Effector memory CD8-positive, alpha-beta T cell (primary cell): ENCODE data around the gene AMER2.
"Not testable (repeated sequence)": the region's sequence is repeated elsewhere in the genome, so short reads cannot be mapped to it uniquely, and the experiment has no call there.

ENCODE experiments used
- ATAC-seq: fragments of 150-1000 bp; cut with Tn5 transposase; replicated peaks from 2 replicates; pipeline ENCODE4 v1.10.0; 2021; ENCODE audit warnings: mild to moderate bottlenecking, moderate library complexity
- DNase-seq, 3 experiments: peaks; one replicate each; pipeline ENCODE4 v3.0.0; 2021
- H3K27ac Mint-ChIP-seq, 2 donors: one replicate each; pipeline ENCODE4 v1.8.0; 2022; ENCODE audit warnings: mild to moderate bottlenecking in 2 of 2, mixed read lengths in 2 of 2, moderate library complexity in 2 of 2
- H3K27me3 Mint-ChIP-seq, 2 donors: one replicate each; pipeline ENCODE4 v1.8.0; 2022; ENCODE audit warnings: mixed read lengths in 2 of 2
- H3K36me3 Mint-ChIP-seq: one replicate; pipeline ENCODE4 v1.8.0; 2022; ENCODE audit warnings: mild to moderate bottlenecking, moderate library complexity, mixed read lengths; ENCODE audit not compliant: insufficient read depth
- H3K4me1 Mint-ChIP-seq, 2 donors: one replicate each; pipeline ENCODE4 v1.8.0; 2022; ENCODE audit warnings: low read depth in 2 of 2, mixed read lengths in 2 of 2
- H3K4me3 Mint-ChIP-seq, 2 donors: one replicate each; pipeline ENCODE4 v1.8.0; 2022; ENCODE audit warnings: mild to moderate bottlenecking in 2 of 2, mixed read lengths in 2 of 2, moderate library complexity in 2 of 2
- H3K9me3 Mint-ChIP-seq, 2 donors: one replicate each; pipeline ENCODE4 v1.8.0; 2022; ENCODE audit warnings: mixed read lengths in 2 of 2

Gene AMER2

DNA sequence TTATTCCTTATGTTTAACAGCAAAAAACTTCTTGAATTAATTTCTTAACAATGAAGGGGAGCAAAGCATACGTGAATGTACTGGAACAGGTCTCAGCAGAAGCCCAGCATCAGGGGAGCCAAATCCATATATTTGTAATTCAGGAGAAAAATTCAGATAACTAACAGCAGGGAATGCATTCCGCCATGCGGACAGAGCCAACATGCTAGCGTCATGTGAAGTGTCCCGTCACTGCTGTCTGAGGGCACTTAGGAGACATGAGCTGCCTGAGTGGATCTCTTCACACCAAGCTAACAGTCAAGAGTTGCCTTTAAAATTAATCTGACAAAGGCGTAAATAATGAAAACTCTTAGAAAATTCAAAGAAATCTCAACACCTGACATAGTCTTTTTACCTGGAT is 6.4 kb downstream of the AMER2 start:
- ATAC-seq, result no peak
- H3K4me1 Mint-ChIP-seq, result no peaks in the 10 kb centered on the region

GRCh38 chr13:25165163-25165562 is 6.9 kb downstream of the AMER2 start:
- H3K4me3 Mint-ChIP-seq, ATAC-seq, H3K36me3 Mint-ChIP-seq, DNase-seq, H3K27ac Mint-ChIP-seq, H3K4me1 Mint-ChIP-seq, H3K9me3 Mint-ChIP-seq: not testable (repeated sequence)
- peaks cover 32 to 49% of the 10 kb centered on the region in 2 donors for H3K27me3 Mint-ChIP-seq

More for the DNA sequence above, 6.4 kb downstream of the AMER2 start:
- H3K4me3 Mint-ChIP-seq, result no peak overlapping the region
- no peaks in the 10 kb centered on the region for H3K9me3 Mint-ChIP-seq
- H3K27me3 Mint-ChIP-seq, result peaks cover 35 to 52% of the 10 kb centered on the region in 2 donors
- H3K27ac Mint-ChIP-seq, result no peak overlapping the region
- DNase-seq, result no peak
- H3K36me3 Mint-ChIP-seq, result peaks cover 3% of the 10 kb centered on the region

DNA sequence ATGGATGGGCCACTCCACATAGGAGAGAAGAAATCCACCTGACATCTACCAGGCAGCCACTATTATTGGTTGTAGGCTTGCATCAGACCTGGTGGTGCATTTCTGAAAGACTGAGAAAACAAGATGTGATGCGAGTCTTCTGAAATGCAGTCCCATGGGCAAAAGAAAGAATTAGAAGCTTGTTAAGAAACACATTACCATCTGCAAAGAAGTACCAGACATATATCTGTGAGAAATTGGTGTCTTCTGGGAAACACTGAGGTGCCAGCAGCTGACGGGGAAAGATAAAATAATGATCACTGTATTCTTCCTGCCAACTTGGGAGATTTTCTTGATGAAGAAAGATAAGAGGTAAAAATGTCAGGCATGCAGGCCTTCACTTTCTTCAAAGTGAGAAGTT is 14.4 kb downstream of the AMER2 start:
- no peak overlapping the region for H3K27ac Mint-ChIP-seq
- H3K4me1 Mint-ChIP-seq, result no peaks in the 10 kb centered on the region
- H3K4me3 Mint-ChIP-seq, result no peak overlapping the region
- ATAC-seq, result no peak
- DNase-seq, result no peak
- no peaks in the 10 kb centered on the region for H3K36me3 Mint-ChIP-seq
- peaks cover 10 to 46% of the 10 kb centered on the region in 2 donors for H3K27me3 Mint-ChIP-seq
- H3K9me3 Mint-ChIP-seq, result no peaks in the 10 kb centered on the region

- no peak for DNase-seq
- Mint-ChIP-seq H3K27ac (no peak overlapping the region), H3K36me3 (no peaks in the 10 kb centered on the region), H3K9me3 (no peaks in the 10 kb centered on the region), H3K27me3 (peaks cover 29 to 63% of the 10 kb centered on the region in 2 donors), H3K4me1 (no peaks in the 10 kb centered on the region), H3K4me3 (no peak overlapping the region)
- ATAC-seq, result no peak
Measured at GRCh38 chr13:25153736-25154135, 18.4 kb downstream of the AMER2 start.

DNA sequence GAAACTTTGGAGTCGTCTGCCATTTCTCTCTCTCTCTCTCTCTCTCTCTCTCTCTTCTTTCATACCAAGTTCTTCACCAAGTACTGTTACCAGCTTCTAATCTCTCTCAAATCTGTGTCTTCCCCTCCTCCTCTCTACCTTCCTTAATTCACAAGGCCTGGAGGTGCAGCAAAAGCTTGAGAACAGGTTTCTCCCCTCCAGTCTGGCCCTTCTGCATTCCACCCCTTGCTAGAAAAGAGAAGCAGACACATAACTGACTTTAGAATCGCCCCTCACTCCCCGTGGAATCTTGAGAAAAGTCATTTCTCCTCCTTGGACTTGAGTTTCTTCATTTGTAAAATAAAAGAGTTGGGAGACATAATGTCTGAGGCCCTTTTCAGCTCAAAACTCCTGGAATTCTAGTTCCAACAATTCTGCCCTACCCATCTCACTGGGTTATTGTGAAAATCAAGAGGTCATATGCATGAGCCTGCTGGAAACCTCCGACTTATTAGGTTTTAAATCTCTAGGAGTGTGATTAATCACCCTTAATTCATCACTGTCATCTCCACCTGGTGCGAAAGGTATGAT is 20.4 kb downstream of the AMER2 start:
- H3K27ac Mint-ChIP-seq, result no peak overlapping the region
- ATAC-seq (no peak), DNase-seq (no peak)
- H3K36me3 Mint-ChIP-seq, result no peaks in the 10 kb centered on the region
- H3K4me1 Mint-ChIP-seq, result no peaks in the 10 kb centered on the region
- no peak overlapping the region for H3K4me3 Mint-ChIP-seq
- no peaks in the 10 kb centered on the region for H3K9me3 Mint-ChIP-seq
- peaks cover 29 to 55% of the 10 kb centered on the region in 2 donors for H3K27me3 Mint-ChIP-seq

DNA sequence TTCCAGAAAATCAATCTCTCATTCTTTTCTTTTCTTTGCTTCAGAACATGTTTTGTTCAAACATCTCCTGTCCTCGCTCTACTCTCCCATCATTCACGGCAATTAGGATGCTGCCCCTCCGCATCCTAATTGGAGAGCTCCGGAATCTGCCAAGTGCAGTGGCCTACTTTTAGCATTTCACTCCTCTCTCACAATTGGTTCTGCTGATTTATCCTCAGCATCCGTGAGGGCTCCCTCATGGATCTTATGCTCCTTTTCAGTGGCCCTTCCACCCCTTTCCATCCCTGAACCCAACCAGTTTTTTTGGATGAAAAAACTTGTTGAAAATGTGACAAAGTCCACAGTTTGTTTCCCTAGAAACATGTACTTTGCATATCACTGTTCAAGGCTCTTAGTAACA is 22.4 kb downstream of the AMER2 start:
- Mint-ChIP-seq H3K4me3 (no peak overlapping the region), H3K36me3 (no peaks in the 10 kb centered on the region)
- no peak for ATAC-seq

DNA sequence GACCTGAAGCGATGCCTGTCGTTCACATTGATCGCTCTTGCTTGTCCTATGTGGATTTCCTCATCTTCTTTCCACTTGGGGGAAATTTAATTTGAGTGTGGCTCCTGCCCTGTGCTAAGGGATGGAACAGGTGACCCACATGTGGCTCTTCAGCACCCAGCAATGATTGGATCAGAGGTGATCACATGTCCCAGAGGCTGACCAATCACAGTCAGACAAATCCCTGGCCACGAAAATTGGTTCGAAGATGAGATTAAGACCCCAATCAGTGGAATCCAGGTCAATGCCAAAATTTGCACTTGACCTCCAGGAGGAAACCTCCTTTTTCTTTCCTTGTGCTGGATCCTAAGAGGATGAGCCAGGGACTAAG is 23.7 kb downstream of the AMER2 start:
- Mint-ChIP-seq H3K9me3 (no peaks in the 10 kb centered on the region), H3K27ac (no peak overlapping the region)

More for the DNA sequence above, 22.4 kb downstream of the AMER2 start:
- no peak for DNase-seq
- H3K27me3 Mint-ChIP-seq, result peaks cover 29 to 48% of the 10 kb centered on the region in 2 donors
- no peaks in the 10 kb centered on the region for H3K9me3 Mint-ChIP-seq
- H3K4me1 Mint-ChIP-seq, result no peaks in the 10 kb centered on the region
- H3K27ac Mint-ChIP-seq, result no peak overlapping the region

DNA sequence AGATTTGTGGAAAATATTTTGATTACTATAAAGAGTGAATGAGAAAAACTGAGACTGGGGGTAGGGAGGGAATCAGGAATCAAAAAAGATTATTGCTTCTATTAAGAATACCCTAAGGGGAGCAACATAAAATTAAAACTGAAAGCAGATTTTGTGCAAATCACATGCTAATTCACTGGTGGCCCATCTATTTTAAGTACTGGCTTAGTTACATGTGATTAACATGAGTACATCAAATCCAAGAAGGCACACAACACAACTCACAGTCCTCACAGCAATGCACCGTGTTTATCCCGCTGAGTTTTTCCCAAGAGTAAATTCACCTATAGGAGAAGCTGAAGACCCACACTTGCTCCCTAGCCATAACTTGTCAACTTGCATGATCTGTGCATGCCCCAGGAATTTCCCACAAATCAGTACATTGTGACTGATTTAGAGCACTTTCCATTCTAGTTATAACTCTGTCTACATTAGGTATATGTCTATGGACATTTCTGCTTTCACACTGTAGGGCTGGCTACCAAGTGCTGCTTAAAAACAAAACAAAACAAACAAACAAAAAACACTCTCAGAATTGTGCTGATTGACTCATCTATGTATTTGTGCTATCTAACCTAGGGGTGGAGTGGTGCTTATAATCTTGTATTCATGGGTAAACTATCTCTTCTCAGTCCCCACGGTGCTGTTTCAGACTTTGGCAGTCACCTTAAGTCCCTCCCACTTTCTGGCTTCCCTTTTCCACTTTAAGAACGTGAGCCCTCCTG is 24.3 kb downstream of the AMER2 start:
- no peaks in the 10 kb centered on the region for H3K9me3 Mint-ChIP-seq
- ATAC-seq, result no peak
- DNase-seq, result no peak
- no peak overlapping the region for H3K4me3 Mint-ChIP-seq
- H3K27ac Mint-ChIP-seq, result no peak overlapping the region
- H3K27me3 Mint-ChIP-seq, result peaks cover 36 to 37% of the 10 kb centered on the region in 2 donors
- no peaks in the 10 kb centered on the region for H3K36me3 Mint-ChIP-seq
- no peaks in the 10 kb centered on the region for H3K4me1 Mint-ChIP-seq

More for the DNA sequence above, 23.7 kb downstream of the AMER2 start:
- H3K4me3 Mint-ChIP-seq, result no peak overlapping the region
- no peak for DNase-seq
- peaks cover 39 to 42% of the 10 kb centered on the region in 2 donors for H3K27me3 Mint-ChIP-seq
- no peak for ATAC-seq
- H3K4me1 Mint-ChIP-seq, result no peaks in the 10 kb centered on the region
- no peaks in the 10 kb centered on the region for H3K36me3 Mint-ChIP-seq

- ATAC-seq, result no peak
- no peaks in the 10 kb centered on the region for H3K4me1 Mint-ChIP-seq
- H3K4me3 Mint-ChIP-seq, result no peak overlapping the region
- no peak overlapping the region for H3K27ac Mint-ChIP-seq
- no peaks in the 10 kb centered on the region for H3K9me3 Mint-ChIP-seq
- DNase-seq, result no peak
- H3K36me3 Mint-ChIP-seq, result no peaks in the 10 kb centered on the region
- H3K27me3 Mint-ChIP-seq, result peaks cover 18 to 30% of the 10 kb centered on the region in 2 donors
Measured at GRCh38 chr13:25143706-25144105, 28.4 kb downstream of the AMER2 start.

GRCh38 chr13:25141042-25141441 is 31.0 kb downstream of the AMER2 start:
- no peak overlapping the region for H3K27ac Mint-ChIP-seq

DNA sequence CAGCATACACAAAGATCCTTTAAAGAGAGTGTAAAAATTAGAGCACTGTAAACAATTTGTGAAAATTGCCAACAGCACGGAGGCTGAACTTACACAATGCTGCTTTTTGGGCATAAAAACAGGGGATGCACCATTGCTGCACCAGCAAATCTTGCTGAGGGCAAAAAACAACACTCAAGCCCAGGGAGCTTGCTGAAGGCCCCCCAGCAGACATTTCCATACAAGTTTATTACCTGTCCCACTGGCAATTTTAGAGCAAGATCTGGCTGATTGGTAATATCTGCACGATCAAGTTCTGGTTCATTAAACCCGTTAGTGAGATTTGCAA is 34.3 kb downstream of the AMER2 start:
- Mint-ChIP-seq H3K9me3 (peaks cover 0 to 7% of the 10 kb centered on the region in 2 donors), H3K4me3 (no peak overlapping the region), H3K36me3 (no peaks in the 10 kb centered on the region), H3K4me1 (no peaks in the 10 kb centered on the region), H3K27me3 (peaks cover 31 to 60% of the 10 kb centered on the region in 2 donors), H3K27ac (no peak overlapping the region)
- ATAC-seq (no peak), DNase-seq (no peak)

More at GRCh38 chr13:25141042-25141441, 31.0 kb downstream of the AMER2 start:
- peaks cover 30 to 31% of the 10 kb centered on the region in 2 donors for H3K27me3 Mint-ChIP-seq
- DNase-seq (no peak), ATAC-seq (no peak)
- H3K36me3 Mint-ChIP-seq, result no peaks in the 10 kb centered on the region
- no peaks in the 10 kb centered on the region for H3K9me3 Mint-ChIP-seq
- H3K4me1 Mint-ChIP-seq, result no peaks in the 10 kb centered on the region
- H3K4me3 Mint-ChIP-seq, result no peak overlapping the region

DNA sequence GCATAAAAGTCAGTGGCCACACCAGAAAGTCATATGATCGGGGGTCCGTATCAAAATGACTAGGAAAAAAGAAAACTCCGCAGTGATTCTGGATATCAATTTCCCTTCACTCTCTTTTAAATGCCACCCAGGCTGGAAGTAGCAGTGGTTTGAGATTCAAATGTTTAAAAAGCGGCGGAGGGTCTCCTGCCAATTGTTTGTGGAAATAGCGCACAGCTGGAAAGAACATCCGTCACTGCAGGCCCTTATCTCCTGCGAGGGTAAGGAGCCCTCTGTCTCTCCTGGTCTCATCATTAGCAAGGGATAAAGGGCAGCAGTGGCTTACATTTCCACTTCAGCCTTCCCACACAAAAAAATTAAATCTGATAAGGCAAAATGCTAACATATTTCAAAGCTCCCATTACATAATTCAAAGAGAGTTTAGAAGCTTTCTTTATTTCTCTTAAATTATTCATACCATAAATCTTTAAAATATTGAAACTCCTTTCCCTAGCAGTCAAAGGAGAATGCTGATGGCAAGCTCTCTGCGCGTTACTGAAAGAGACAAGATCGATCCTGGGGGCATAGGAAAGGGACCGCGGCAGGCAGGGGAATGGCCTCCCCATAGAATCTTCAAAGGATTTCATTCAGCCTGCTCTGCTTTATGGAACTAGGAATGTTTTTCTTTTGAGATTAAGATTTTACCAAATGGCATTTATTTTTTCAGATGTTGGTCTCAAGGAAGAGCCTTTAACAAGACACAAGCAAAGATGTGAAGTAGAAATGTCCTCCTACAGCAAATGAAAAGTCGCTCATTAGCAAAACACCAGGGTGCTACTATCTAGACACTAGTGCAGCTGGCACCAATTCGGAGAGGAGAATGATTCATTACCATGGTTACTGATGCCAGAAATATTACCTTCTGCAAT is 35.0 kb downstream of the AMER2 start:
- no peak for DNase-seq
- Mint-ChIP-seq H3K27me3 (peaks cover 36 to 65% of the 10 kb centered on the region in 2 donors), H3K9me3 (peaks cover 0 to 7% of the 10 kb centered on the region in 2 donors), H3K36me3 (no peaks in the 10 kb centered on the region), H3K4me3 (no peak overlapping the region), H3K4me1 (no peaks in the 10 kb centered on the region), H3K27ac (no peak overlapping the region)
- no peak for ATAC-seq

DNA sequence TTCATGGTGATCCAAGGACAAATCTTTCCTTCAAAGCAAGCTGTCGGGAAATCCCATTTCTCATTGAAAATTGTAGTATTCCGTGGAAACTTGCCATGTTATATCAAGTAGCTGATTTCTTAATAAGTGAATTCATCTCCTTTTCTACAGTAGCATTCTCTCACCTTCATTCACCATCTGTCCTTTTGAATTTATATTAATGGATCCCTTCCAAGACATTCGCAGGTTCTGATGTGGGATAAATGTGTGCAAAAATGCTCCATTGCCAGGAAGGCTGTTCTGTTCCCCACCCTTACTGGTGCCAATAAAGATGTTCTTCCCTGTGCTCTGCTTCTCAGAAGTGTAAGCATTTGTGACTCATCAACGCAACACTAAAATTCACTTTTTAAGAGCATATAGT is 36.2 kb downstream of the AMER2 start:
- ATAC-seq (no peak), DNase-seq (no peak)
- Mint-ChIP-seq H3K4me3 (no peak overlapping the region), H3K4me1 (no peaks in the 10 kb centered on the region), H3K36me3 (no peaks in the 10 kb centered on the region), H3K27ac (no peak overlapping the region), H3K9me3 (peaks cover 0 to 7% of the 10 kb centered on the region in 2 donors), H3K27me3 (peaks cover 31 to 70% of the 10 kb centered on the region in 2 donors)
